ENCODE measurements around the gene MPV17. TPM values are rescaled to one million over a fixed set of nuclear protein-coding genes. Genes with fewer than 3 reads are reported as not detected.

The MPV17 gene
- total and polyA plus RNA-seq, 9 of the 15 experiments (the other 6 are each of a cell fraction or from before 2014, with no cell fraction given): 54.7 to 140 (median 70.2) TPM

GRCh38 chr2:27264253-27264752 is 58.6 kb downstream of the MPV17 start:
- intact Hi-C loops (cut with micrococcal nuclease) (no loop called here), in situ Hi-C loops (cut with MboI) (no loop called here)
- ChIA-PET CTCF (ENCODE audit: low intra/inter-chr PET ratio) (no interaction called here), POLR2A (interaction anchor here (0.7 kb wide), 1 partner anchor 22 kb away, joined by 3 read pairs; no protein-coding TSS in a partner anchor)
- Histone ChIP-seq H3K4me3 (no peak overlapping the region), H4K20me1 (replicated peaks; ENCODE audit: control insufficient read depth, insufficient read depth, low read length) (no peaks in the 10 kb centered on the region), H3K27ac (ENCODE audit: extremely low read depth, low read depth, low read length) (no peak overlapping the region), H3K9ac (ENCODE audit: insufficient read depth in 1 of 2, low read depth in 2 of 2, low read length in 2 of 2) (no peak overlapping the region; a peak in 1 of 4 replicates), H3K9me1 (ENCODE audit: control insufficient read depth, insufficient read depth, low read length) (no peaks in the 10 kb centered on the region), H3K4me2 (ENCODE audit: insufficient read depth, low read length) (no peak overlapping the region), H2AFZ (ENCODE audit: low read depth, low read length) (no peak overlapping the region), H3K9me3 (replicated peaks; ENCODE audit: control insufficient read depth, insufficient read depth, low read depth, low read length) (no peaks in the 10 kb centered on the region; the same call in 1 of the 2 replicates), H3K36me3 (ENCODE audit: control insufficient read depth, insufficient read depth, low read length) (no peaks in the 10 kb centered on the region), H3K4me1 (replicated peaks in 1 of 2; ENCODE audit: control insufficient read depth in 2 of 2, insufficient read depth in 2 of 2, low read length in 2 of 2) (peaks cover 0 to 35% of the 10 kb centered on the region in 2 experiments; a peak in 3 of 5 replicates), H3K79me2 (ENCODE audit: control insufficient read depth, insufficient read depth, low read length) (no peaks in the 10 kb centered on the region), H3K27me3 (ENCODE audit: control insufficient read depth in 2 of 2, insufficient read depth in 2 of 2, low read length in 2 of 2) (peaks cover 34 to 43% of the 10 kb centered on the region in 2 experiments; a peak in 4 of 5 replicates)
- DNase-seq (ENCODE audit: extremely low read depth in 1 of 4, low spot score in 3 of 4) (no peak), ATAC-seq (no peak), FAIRE-seq (no peak)
- WGBS (ENCODE audit: insufficient coverage, low coverage, missing lambda C conversion rate): 37% methylated on average over 26 of the region's 38 CpGs
- TF ChIP-seq ZFP36 (IDR thresholded peaks at IDR 0.05; ENCODE audit: low read depth, low read length, partially characterized antibody): peak; percentile 77
- TF ChIP-seq SETDB1 (IDR thresholded peaks at IDR 0.05; ENCODE audit: low read length): no peak
- BruUV-seq (replicated peaks): no TSS peak

GRCh38 chr2:27263287-27264252 is 59.3 kb downstream of the MPV17 start:
- DNase-seq (ENCODE audit: extremely low read depth in 1 of 4, low spot score in 3 of 4) (no peak), ATAC-seq (no peak), FAIRE-seq (peak; percentile 37)
- Histone ChIP-seq H4K20me1 (replicated peaks; ENCODE audit: control insufficient read depth, insufficient read depth, low read length) (no peaks in the 10 kb centered on the region; the same call in 1 of the 2 replicates), H3K36me3 (ENCODE audit: control insufficient read depth, insufficient read depth, low read length) (no peaks in the 10 kb centered on the region), H3K27me3 (ENCODE audit: control insufficient read depth in 2 of 2, insufficient read depth in 2 of 2, low read length in 2 of 2) (peaks cover 34 to 43% of the 10 kb centered on the region in 2 experiments; a peak in 4 of 5 replicates), H3K4me2 (ENCODE audit: insufficient read depth, low read length) (peak overlapping the region; percentile 75), H3K4me1 (replicated peaks in 1 of 2; ENCODE audit: control insufficient read depth in 2 of 2, insufficient read depth in 2 of 2, low read length in 2 of 2) (peaks cover 0 to 39% of the 10 kb centered on the region in 2 experiments; a peak in 3 of 5 replicates), H3K4me3 (peak overlapping the region; percentile 53), H3K9me3 (replicated peaks; ENCODE audit: control insufficient read depth, insufficient read depth, low read depth, low read length) (no peaks in the 10 kb centered on the region; the same call in 1 of the 2 replicates), H3K79me2 (ENCODE audit: control insufficient read depth, insufficient read depth, low read length) (no peaks in the 10 kb centered on the region), H3K9me1 (ENCODE audit: control insufficient read depth, insufficient read depth, low read length) (no peaks in the 10 kb centered on the region), H2AFZ (ENCODE audit: low read depth, low read length) (peak overlapping the region; percentile 91), H3K27ac (ENCODE audit: extremely low read depth, low read depth, low read length) (no peak overlapping the region), H3K9ac (ENCODE audit: insufficient read depth in 1 of 2, low read depth in 2 of 2, low read length in 2 of 2) (peak overlapping the region in 1 of 2 experiments; percentile 92; a peak in 3 of 4 replicates)
- in situ Hi-C loops (cut with MboI): no loop called here
- ChIA-PET CTCF (ENCODE audit: low intra/inter-chr PET ratio) (interaction anchor here (1.4 kb wide), 1 partner anchor 16 kb away, joined by 5 read pairs; no protein-coding TSS in a partner anchor), POLR2A (interaction anchor here (0.7 kb wide), 2 partner anchors 22 to 104 kb away, joined by 3 to 4 read pairs; no protein-coding TSS in a partner anchor)
- 0 out of 2 replicates have a peak, but pooled peaks have one; percentile 8 for TF ChIP-seq STAG1 (CRISPR knock-in tag; IDR thresholded peaks at IDR 0.05; ENCODE audit: borderline replicate concordance)
- no peak for TF ChIP-seq PCBP2 (IDR thresholded peaks at IDR 0.05; ENCODE audit: low read depth, low read length, poor library complexity, severe bottlenecking)
- 0 out of 2 replicates have a peak, but pooled peaks have one; percentile 13 for TF ChIP-seq SP1 (CRISPR knock-in tag; IDR thresholded peaks at IDR 0.05)
- TF ChIP-seq TFAP4 (CRISPR knock-in tag; IDR thresholded peaks at IDR 0.05; ENCODE audit: borderline replicate concordance): peak; percentile 25; the same call in 1 of the 2 replicates
- intact Hi-C loops (cut with micrococcal nuclease): no loop called here
- BruUV-seq (replicated peaks): no TSS peak
- 21% methylated on average over 40 of the region's 46 CpGs for WGBS (ENCODE audit: insufficient coverage, low coverage, missing lambda C conversion rate)

All from K562 (cell line).